GM18907 (cell line): ENCODE measurements around the gene PTX4.

Experiments used
- ATAC-seq: cut with Tn5 transposase; IDR thresholded peaks from one replicate; pipeline ENCODE4 v1.9.1; 2021; ENCODE audit warnings: mild to moderate bottlenecking, moderate library complexity; ENCODE audit not compliant: unreplicated experiment

PTX4 gene

DNA sequence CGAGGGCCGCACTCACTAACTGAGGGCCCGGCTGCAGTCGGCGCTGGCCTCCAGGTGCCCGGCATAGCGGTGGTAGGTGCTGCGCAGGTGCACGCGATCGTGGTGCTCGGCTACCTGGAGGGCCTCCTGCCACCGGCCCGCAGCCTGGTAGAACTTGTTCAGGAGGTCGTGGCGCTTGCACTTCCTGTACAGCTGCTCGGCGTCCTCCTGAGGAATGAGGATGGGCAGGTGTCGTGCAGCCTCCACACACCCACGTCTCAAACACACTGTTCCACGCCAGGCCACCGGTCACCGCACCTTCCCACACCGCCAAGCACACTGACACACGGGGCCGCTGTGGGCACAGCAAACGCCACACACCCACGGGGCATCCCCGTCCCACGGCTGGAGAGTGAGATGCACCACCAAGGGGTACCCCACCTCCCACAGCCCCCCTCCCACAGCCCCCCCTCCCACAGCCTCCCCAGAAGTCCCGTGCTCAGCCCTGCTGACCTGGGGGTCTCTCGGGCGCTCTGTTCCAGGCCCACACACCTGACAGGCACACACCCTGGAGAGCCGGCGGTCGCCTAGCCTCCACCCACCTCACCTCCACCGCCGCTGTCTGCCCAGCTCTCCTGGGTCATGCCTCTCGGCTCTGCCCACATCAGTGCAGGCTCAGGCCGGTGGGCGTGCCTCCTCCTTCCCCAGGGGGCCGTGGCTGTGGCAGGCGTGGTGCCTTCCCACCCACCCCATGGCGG is 37.3 kb upstream of the PTX4 start:
- no peak for ATAC-seq

DNA sequence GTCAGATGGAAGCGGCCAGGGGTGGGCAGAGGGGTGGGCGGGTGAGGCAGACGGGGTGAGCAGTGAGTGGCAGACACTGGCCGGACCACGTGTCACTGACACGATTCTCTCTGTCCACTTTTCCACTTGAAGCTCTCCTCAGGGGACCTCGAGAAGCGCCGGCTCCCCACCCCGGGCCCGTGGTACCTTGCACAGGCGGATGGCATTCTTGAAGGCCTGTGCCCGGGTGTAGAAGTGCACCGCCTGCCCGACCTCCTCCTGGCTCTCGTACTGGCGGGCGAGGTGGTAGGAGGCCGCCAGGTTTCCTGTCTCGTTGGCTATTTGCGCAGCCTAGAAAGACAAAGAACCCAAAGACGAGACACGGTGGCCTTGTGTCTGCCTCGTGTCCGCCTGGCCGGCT is 35.6 kb upstream of the PTX4 start:
- ATAC-seq: no peak

DNA sequence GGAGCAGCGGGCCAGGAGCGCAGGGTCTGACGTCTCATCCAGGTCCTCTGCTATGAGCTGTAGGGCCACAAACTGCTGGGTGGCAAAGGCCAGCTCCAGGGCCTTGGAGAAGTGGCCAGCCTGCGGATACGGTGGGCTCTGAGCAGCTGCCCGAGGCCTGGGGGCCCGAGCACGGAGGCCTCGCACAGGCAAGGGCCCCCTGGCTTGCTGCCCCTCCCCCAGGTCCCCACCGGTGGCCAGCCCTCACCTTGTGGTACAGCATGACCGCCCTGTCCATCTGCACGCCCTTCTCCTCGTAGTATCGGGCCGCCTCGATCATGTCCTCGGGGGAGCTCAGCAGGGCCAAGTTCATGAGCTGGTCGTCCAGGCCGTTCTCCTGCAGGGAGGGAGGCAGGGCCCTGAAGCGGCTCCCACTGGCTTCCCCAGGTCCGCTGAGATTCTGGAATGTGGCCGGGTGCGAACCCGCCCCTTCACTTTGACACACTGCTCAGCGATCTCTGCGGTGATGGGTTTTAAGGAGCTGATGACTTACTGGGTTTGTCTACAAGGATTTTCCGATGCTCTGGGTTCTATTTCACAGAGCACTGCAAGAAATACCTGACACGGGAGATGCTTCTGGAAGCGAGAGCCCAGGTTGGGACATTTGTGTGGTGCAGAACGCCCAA is 35.0 kb upstream of the PTX4 start:
- no peak for ATAC-seq

DNA sequence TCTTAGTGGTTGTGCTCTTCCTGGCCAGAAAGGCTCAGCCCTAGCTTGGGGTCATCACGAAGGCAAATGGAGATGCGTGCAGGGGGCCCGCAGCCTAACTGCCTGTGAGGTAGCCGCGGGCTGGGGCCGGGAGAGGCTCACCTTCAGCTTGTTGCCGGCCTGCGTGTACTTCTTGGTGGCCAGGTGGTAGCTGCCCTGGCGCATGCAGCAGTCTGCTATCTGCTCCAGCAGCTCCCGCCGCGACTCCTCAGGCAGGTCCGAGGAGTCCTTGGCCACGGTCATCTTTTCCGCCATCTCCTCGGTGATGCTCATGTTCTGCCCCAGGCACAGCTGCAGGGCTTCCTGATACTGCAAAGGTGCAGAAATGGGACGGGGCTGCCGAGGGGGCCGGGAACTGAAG is 31.7 kb upstream of the PTX4 start:
- ATAC-seq: no peak

GRCh38 chr16:1519831-1520230 is 31.1 kb upstream of the PTX4 start:
- no peak for ATAC-seq

GRCh38 chr16:1518626-1519135 is 29.9 kb upstream of the PTX4 start:
- no peak for ATAC-seq

GRCh38 chr16:1514507-1514906 is 25.8 kb upstream of the PTX4 start:
- ATAC-seq: no peak

GRCh38 chr16:1512774-1513173 is 24.0 kb upstream of the PTX4 start:
- no peak for ATAC-seq

- no peak for ATAC-seq
These were observed 23.2 kb upstream of the PTX4 start for GRCh38 chr16:1511662-1512569.

- ATAC-seq: no peak
These were observed 22.2 kb upstream of the PTX4 start for GRCh38 chr16:1510941-1511351.

- no peak for ATAC-seq
These were observed 21.5 kb upstream of the PTX4 start for GRCh38 chr16:1510272-1510671.

DNA sequence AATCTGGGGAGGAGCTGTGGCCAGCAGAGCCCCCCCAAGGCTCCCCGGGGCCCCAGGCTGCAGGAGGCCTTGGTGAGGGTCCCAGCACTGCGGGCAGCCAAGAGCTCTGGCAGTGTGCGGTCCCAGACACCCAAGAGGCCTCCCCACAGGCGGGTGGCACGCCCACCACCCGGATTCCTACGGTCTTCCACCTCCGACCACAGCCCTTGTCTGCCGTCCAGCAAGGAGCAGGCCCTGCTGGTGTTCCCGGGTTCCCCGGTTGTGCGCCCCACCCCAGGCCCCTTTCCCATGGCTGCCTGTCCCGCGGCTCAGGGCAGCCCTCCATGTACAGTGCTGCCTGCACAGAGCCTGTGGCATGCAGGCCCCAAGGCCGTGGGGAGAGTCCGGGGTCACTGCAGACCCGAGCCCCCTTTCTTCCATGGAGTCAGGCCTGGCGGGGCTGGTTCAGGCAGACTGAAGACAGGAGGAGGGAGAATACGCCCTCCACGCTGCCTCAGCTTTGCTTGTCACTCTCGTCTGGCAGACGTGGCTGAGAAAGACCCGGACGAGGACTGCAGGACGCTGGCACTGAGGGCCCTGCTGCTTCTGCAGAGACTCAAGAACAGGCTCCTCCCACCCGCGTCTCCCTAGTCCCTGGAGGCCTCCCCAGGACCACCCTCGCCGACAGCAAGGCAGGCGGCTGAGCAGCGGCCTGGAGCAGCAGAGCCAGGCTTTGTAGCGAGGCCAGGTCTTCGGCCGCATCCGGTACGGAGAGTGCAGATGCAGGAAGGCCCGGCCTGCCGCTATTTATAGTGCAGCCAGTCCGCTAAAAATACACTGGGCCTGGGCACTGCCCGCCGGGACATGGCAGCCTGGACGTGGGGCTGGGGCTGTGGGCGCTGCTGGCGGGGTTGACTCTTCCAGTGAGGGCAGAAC is 20.8 kb upstream of the PTX4 start:
- no peak for ATAC-seq

GRCh38 chr16:1508494-1509187 is 19.9 kb upstream of the PTX4 start:
- no peak for ATAC-seq

- ATAC-seq: no peak
These were observed 17.9 kb upstream of the PTX4 start for GRCh38 chr16:1506494-1507213.

DNA sequence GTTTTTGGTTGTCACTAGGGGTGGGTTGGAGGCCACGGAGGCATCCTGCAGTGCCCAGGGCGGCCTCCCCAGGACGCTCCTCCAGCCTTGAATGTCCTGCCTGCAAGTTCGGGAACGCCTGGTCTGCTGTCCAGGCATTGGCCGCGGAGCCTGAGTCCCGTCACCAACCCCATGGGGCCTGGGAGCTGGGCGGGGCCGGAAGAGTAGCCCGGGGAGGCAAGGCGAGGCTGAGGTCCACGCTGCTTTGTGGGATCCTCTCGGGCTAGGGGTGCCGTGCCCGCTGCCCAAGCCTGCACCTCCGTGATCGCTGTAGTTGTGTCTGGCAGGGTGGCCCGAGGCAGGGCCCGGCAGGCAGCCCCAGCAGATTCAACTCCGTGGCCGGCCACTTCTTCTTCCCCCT is 17.2 kb upstream of the PTX4 start:
- no peak for ATAC-seq

GRCh38 chr16:1505073-1505844 is 16.5 kb upstream of the PTX4 start:
- no peak for ATAC-seq

- ATAC-seq: no peak
These were observed 14.6 kb upstream of the PTX4 start for GRCh38 chr16:1503110-1503955.
